Heart left ventricle (tissue), 13 donors: Measurements from ENCODE around the gene DHX16.

Source experiments
- POLR2A ChIP-seq, 2 donors: fragments of 450-650 bp; IDR thresholded peaks; one replicate each; pipeline ENCODE4 v1.6.1; 2017; ENCODE audit warnings: antibody characterized with exemption in 2 of 2, mild to moderate bottlenecking in 2 of 2, moderate library complexity in 2 of 2
- TF ChIP-seq, protein P1 (sequence below), 12 donors: fragments of 200-600 bp; sonication (generic) in 4 of 12; IDR thresholded peaks; one replicate each; pipeline versions ENCODE4 v1.5.0 to v1.8.0; 2018 to 2022; ENCODE audit warnings: antibody characterized with exemption in 12 of 12, mild to moderate bottlenecking in 5 of 12
- donor health status: ischemic (EF 13 %, LVEDD 7.1; RV severe dilation, severe dysfunction).
- donor health status: DM: no; HTN: yes; CAD: no.
- donor health status: DM: no; HTN: no; CAD: no.
- donor health status: ischemic (EF 25% LVEDD 6.9; RV normal size, moderate dysfunction).
- donor health status: ischemic (EF 25% LVEDD 5.7; RV mildly dilated, moderate dysfunction).
- donor health status: ischemic (EF 35%, LVEDD 5.7; RV mildly dilated, moderate dysfunction).
- donor health status: nonischemic (EF 11% LVEDD 7.7; RV severe dilation, severe dysfunction).
- donor health status: DM: yes; HTN: yes; CAD: no.
- donor health status: PGD.
- donor health status: ischemic (EF 29% LVEDD 5.4; RV normal size, mild dysfunction).
- donor health status: nonischemic (EF 23%, LVEDD 6.1; RV moderate dilation, normal function).

DNA sequence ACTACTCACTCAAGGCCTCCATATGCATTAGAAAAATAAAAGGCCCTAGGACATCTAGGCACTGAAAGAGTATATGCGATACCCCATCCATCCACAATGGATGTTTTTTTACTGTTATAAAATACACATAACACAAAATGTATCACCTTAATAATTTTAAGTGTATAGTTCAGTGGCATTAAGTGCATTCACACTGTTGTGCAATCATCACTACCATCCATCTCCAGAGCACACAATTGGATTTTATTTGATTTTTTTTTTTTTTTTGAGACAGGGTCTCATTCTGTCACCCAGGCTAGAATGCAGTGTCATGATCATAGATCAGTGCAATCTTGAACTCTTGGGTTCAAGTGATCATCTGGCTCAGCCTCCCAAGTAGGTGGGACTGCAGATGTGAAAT, 41.5 kb upstream of the DHX16 start:
- TF ChIP-seq, protein P1, sequence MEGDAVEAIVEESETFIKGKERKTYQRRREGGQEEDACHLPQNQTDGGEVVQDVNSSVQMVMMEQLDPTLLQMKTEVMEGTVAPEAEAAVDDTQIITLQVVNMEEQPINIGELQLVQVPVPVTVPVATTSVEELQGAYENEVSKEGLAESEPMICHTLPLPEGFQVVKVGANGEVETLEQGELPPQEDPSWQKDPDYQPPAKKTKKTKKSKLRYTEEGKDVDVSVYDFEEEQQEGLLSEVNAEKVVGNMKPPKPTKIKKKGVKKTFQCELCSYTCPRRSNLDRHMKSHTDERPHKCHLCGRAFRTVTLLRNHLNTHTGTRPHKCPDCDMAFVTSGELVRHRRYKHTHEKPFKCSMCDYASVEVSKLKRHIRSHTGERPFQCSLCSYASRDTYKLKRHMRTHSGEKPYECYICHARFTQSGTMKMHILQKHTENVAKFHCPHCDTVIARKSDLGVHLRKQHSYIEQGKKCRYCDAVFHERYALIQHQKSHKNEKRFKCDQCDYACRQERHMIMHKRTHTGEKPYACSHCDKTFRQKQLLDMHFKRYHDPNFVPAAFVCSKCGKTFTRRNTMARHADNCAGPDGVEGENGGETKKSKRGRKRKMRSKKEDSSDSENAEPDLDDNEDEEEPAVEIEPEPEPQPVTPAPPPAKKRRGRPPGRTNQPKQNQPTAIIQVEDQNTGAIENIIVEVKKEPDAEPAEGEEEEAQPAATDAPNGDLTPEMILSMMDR (IDR thresholded peaks at IDR 0.05) = no peak
- no peak for TF ChIP-seq POLR2A (IDR thresholded peaks at IDR 0.05)
